Activated CD4-positive, alpha-beta T cell treated with anti-CD3 and anti-CD28 coated beads, Interleukin-2, amount 10 ng/mL, durations not matched to agents 24 days and 14 days (primary cell): ENCODE measurements around the gene NAA15. TPM values are rescaled to one million over a fixed set of nuclear protein-coding genes. Genes with fewer than 3 reads are reported as not detected.
"Not testable (repeated sequence)": the region's sequence is repeated elsewhere in the genome, so short reads cannot be mapped to it uniquely, and the experiment has no call there.

Experiments used
- DNase-seq: peaks from one replicate; pipeline ENCODE4 v3.0.0; 2022
- H3K27ac Mint-ChIP-seq: one replicate; pipeline ENCODE4 v1.8.0; 2022; ENCODE audit warnings: mild to moderate bottlenecking, mixed read lengths
- H3K27me3 Mint-ChIP-seq: one replicate; pipeline ENCODE4 v1.8.0; 2022; ENCODE audit warnings: mixed read lengths
- H3K36me3 Mint-ChIP-seq: one replicate; pipeline ENCODE4 v1.8.0; 2022; ENCODE audit warnings: low read depth, mild to moderate bottlenecking, mixed read lengths
- H3K4me1 Mint-ChIP-seq: one replicate; pipeline ENCODE4 v1.8.0; 2021; ENCODE audit warnings: mixed read lengths
- H3K4me3 Mint-ChIP-seq: one replicate; pipeline ENCODE4 v1.8.0; 2022; ENCODE audit warnings: mild to moderate bottlenecking, moderate library complexity, mixed read lengths
- H3K9me3 Mint-ChIP-seq: one replicate; pipeline ENCODE4 v1.8.0; 2021; ENCODE audit warnings: mixed read lengths
- intact Hi-C: fragments of 100-400 bp; cut with micrococcal nuclease; formaldehyde crosslinking; loops from one replicate; pipeline ENCODE4 v1.15.1; 2023
- total RNA-seq: library from RNA; stranded (reverse); gene quantifications from 2 replicates; pipeline ENCODE4 v1.2.3, GENCODE V29; 2022

NAA15 gene
- 114 and 115 TPM in 2 replicates for total RNA-seq

DNA sequence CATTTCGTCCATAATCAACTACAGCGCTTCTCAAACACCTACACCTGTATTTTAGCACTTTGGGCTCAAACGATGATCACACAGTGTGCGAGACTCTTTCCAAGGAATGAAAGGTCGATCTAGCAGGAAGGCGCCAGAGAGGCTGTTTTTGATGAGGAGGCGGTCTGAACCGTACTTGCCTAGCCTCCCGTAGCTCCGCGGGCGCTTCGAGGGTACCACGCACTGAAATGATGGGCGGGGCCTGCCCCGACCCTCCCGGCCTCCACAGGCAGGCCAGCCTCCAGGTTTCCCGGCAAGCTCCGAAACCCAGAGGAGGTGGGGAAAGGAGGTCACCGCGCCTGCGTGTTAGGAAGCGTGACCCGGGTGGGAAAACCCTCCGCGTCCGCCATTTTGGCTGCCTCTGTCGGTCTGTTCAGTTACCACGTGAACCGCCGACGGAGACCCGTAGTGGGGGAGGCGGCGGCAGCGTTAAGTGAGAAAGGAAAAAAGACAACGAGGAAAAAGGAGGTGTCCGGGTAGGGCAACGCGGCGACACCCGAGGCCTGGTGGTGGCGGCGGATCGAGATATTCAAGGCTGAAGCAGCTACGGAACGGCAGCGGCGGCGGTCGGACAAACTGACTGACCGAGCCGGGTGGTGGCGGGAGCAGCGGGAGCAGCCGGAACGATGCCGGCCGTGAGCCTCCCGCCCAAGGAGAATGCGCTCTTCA, at the start of gene NAA15:
NAA15 (plus strand) TSS at position 393 of the 708 bp plus-strand sequence; CDS start at position 666, 273 bp downstream.
- Mint-ChIP-seq H3K27ac (peak within 1 kb of the TSS; percentile 100), H3K4me3 (peak within 1 kb of the TSS; percentile 99), H3K27me3 (no peaks in the 10 kb centered on the region), H3K9me3 (peaks cover 5% of the 10 kb centered on the region), H3K36me3 (peaks cover 33% of the 10 kb centered on the region), H3K4me1 (peaks cover 52% of the 10 kb centered on the region)
- intact Hi-C loops, result loop anchor here (1.0 to 10.0 kb wide), 9 partner anchors 32 to 1221 kb away; partner anchors contain the start of genes ELF2, ELMOD2, NOCT and RAB33B
- DNase-seq, result peak; percentile 99

GRCh38 chr4:139253046-139253445, 48.3 kb upstream of the NAA15 start:
- no peak overlapping the region for H3K4me3 Mint-ChIP-seq
- H3K27ac Mint-ChIP-seq, result no peak overlapping the region
- H3K27me3 Mint-ChIP-seq, result peaks cover 14% of the 10 kb centered on the region
- H3K4me1 Mint-ChIP-seq, result no peaks in the 10 kb centered on the region
- H3K9me3 Mint-ChIP-seq, result no peaks in the 10 kb centered on the region
- no peak for DNase-seq
- no peaks in the 10 kb centered on the region for H3K36me3 Mint-ChIP-seq
- intact Hi-C loops, result no loop called here

DNA sequence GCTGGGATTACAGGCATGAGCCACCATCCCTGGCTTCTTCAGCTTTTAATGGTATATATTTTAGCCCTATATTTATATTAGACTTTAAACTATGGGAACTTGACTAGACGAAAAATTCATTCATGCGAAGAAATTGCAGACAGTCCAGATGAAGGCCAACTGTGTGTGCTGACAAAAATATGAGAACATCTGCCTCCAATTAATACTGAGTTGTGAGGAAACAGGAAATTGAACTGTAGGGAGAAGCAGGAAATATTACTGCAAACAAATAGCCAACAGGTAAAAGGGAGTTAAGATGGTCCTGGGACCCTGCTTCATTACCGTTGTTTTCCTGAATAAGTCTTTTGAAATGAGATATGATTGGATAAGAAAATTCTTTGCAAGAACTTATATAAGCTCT, 47.6 kb upstream of the NAA15 start:
- DNase-seq, result no peak
- no peaks in the 10 kb centered on the region for H3K36me3 Mint-ChIP-seq
- no peak overlapping the region for H3K4me3 Mint-ChIP-seq
- intact Hi-C loops, result no loop called here
- peaks cover 12% of the 10 kb centered on the region for H3K27me3 Mint-ChIP-seq
- no peaks in the 10 kb centered on the region for H3K9me3 Mint-ChIP-seq
- H3K4me1 Mint-ChIP-seq, result no peaks in the 10 kb centered on the region
- H3K27ac Mint-ChIP-seq, result no peak overlapping the region

DNA sequence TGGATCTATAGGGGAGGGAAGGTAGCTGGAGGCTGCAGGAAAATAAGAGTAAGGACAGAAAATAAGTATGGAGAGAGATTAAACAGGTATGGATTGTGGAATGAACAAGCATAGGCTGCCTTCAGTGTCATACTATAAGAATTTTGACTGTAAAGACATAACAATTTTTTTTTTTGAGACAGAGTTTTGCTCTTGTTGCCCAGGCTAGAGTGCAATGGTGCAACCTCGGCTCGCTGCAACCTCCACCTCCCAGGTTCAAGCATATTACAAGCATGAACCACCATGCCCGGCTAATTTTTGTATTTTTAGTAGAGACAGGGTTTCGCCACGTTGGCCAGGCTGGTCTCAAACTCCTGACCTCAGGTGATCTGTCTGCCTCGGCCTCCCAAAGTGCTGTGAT, 45.7 kb upstream of the NAA15 start:
- intact Hi-C loops, H3K27ac Mint-ChIP-seq, DNase-seq, H3K9me3 Mint-ChIP-seq, H3K4me3 Mint-ChIP-seq, H3K4me1 Mint-ChIP-seq, H3K36me3 Mint-ChIP-seq: not testable (repeated sequence)
- H3K27me3 Mint-ChIP-seq, result peaks cover 13% of the 10 kb centered on the region

GRCh38 chr4:139256349-139256748, 45.0 kb upstream of the NAA15 start:
- intact Hi-C loops, result no loop called here
- H3K4me1 Mint-ChIP-seq, result no peaks in the 10 kb centered on the region
- H3K4me3 Mint-ChIP-seq, result no peak overlapping the region
- no peaks in the 10 kb centered on the region for H3K36me3 Mint-ChIP-seq
- H3K9me3 Mint-ChIP-seq, result no peaks in the 10 kb centered on the region
- peaks cover 13% of the 10 kb centered on the region for H3K27me3 Mint-ChIP-seq
- H3K27ac Mint-ChIP-seq, result no peak overlapping the region
- no peak for DNase-seq

- peaks cover 1% of the 10 kb centered on the region for H3K36me3 Mint-ChIP-seq
- no peaks in the 10 kb centered on the region for H3K9me3 Mint-ChIP-seq
- no peak overlapping the region for H3K27ac Mint-ChIP-seq
- intact Hi-C loops, result loop anchor here (1.0 to 5.0 kb wide), 7 partner anchors 15 to 592 kb away; partner anchors contain the start of genes MGARP and NAA15
- no peak overlapping the region for H3K4me3 Mint-ChIP-seq
- no peak for DNase-seq
- peaks cover 21% of the 10 kb centered on the region for H3K4me1 Mint-ChIP-seq
- peaks cover 19% of the 10 kb centered on the region for H3K27me3 Mint-ChIP-seq
These were observed 35.7 kb upstream of the NAA15 start for GRCh38 chr4:139265654-139266053.

DNA sequence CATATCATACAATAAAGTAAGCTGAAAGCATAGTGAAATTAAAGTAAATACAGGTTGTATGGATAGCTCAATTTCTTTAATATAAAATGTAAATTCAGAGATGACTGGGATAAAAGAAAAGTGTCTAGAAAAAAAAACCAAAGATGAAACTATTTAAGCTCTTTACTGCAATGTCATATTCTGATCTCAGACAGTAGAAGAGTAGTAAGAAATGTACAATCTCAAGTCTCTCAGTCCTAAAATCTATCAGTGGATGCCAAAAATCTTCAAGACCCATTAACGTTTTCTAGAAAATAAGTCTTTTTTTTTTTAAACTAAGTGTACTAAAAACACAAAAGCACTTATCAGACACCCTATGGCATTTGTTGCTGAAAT, 35.1 kb upstream of the NAA15 start:
- peak overlapping the region; percentile 78 for H3K27ac Mint-ChIP-seq
- peak overlapping the region; percentile 68 for H3K4me3 Mint-ChIP-seq
- peaks cover 21% of the 10 kb centered on the region for H3K4me1 Mint-ChIP-seq
- H3K27me3 Mint-ChIP-seq, result peaks cover 19% of the 10 kb centered on the region
- intact Hi-C loops, result loop anchor here (1.0 to 5.0 kb wide), 7 partner anchors 14 to 591 kb away; partner anchors contain the start of genes MGARP and NAA15
- H3K9me3 Mint-ChIP-seq, result no peaks in the 10 kb centered on the region
- DNase-seq, result no peak
- H3K36me3 Mint-ChIP-seq, result peaks cover 1% of the 10 kb centered on the region

GRCh38 chr4:139266583-139267257, 34.6 kb upstream of the NAA15 start:
- H3K9me3 Mint-ChIP-seq, result no peaks in the 10 kb centered on the region
- DNase-seq, result peak; percentile 90
- peaks cover 1% of the 10 kb centered on the region for H3K36me3 Mint-ChIP-seq
- H3K27me3 Mint-ChIP-seq, result peaks cover 18% of the 10 kb centered on the region
- peak overlapping the region; percentile 68 for H3K4me3 Mint-ChIP-seq
- H3K4me1 Mint-ChIP-seq, result peaks cover 21% of the 10 kb centered on the region
- intact Hi-C loops, result loop anchor here (1.0 to 5.0 kb wide), 7 partner anchors 14 to 591 kb away; partner anchors contain the start of genes MGARP and NAA15
- H3K27ac Mint-ChIP-seq, result peak overlapping the region; percentile 78

DNA sequence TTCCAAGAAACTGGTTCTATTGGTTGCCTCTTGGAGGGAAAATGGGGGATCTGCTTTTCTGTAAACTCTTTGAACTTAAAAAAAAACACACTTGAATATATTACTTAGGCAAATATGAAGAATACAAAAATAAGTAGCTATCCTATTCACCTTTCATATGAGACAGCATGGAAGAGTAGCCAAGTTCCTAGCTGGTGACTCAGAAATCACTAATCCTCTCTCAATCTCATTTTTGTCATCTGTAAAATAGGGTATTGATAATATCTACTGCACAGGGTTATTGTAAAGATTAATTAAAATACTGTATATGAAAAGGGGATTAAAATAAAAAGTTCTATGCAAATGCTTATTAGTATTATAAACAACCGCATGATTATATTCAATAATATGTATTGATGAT, 34.0 kb upstream of the NAA15 start:
- H3K9me3 Mint-ChIP-seq, result no peaks in the 10 kb centered on the region
- peaks cover 1% of the 10 kb centered on the region for H3K36me3 Mint-ChIP-seq
- no peak for DNase-seq
- H3K27me3 Mint-ChIP-seq, result peaks cover 18% of the 10 kb centered on the region
- no peak overlapping the region for H3K27ac Mint-ChIP-seq
- peak overlapping the region; percentile 68 for H3K4me3 Mint-ChIP-seq
- peaks cover 21% of the 10 kb centered on the region for H3K4me1 Mint-ChIP-seq
- intact Hi-C loops, result loop anchor here (2.0 to 5.0 kb wide), 3 partner anchors 45 to 590 kb away; no protein-coding TSS in a partner anchor

DNA sequence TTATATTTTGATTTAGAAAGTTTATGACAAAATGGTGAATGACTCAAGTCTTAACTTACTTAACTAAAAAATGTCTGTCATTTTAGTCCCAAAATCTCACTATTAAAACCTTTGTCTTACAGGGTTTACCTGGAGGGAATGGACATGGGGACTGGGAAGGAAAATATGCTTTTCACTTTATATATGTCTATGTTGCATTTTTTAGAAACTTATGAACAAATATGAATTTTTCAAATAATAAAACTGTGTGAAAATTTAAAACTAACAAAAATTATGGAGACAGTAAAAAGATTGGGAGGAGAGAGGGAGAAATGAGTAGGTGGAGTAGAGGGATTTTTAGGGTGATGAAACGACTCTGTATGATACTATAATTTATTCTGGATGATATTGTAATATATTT, 27.5 kb upstream of the NAA15 start:
- no peaks in the 10 kb centered on the region for H3K36me3 Mint-ChIP-seq
- H3K9me3 Mint-ChIP-seq, result no peaks in the 10 kb centered on the region
- no peak overlapping the region for H3K27ac Mint-ChIP-seq
- intact Hi-C loops, result no loop called here
- H3K4me1 Mint-ChIP-seq, result peaks cover 2% of the 10 kb centered on the region
- no peak for DNase-seq
- peaks cover 28% of the 10 kb centered on the region for H3K27me3 Mint-ChIP-seq
- H3K4me3 Mint-ChIP-seq, result no peak overlapping the region

- no peaks in the 10 kb centered on the region for H3K9me3 Mint-ChIP-seq
- H3K4me3 Mint-ChIP-seq, result no peak overlapping the region
- H3K36me3 Mint-ChIP-seq, result no peaks in the 10 kb centered on the region
- peaks cover 11% of the 10 kb centered on the region for H3K4me1 Mint-ChIP-seq
- intact Hi-C loops, result no loop called here
- H3K27ac Mint-ChIP-seq, result no peak overlapping the region
- H3K27me3 Mint-ChIP-seq, result peaks cover 36% of the 10 kb centered on the region
- no peak for DNase-seq
These were observed 26.5 kb upstream of the NAA15 start for GRCh38 chr4:139274790-139275189.

DNA sequence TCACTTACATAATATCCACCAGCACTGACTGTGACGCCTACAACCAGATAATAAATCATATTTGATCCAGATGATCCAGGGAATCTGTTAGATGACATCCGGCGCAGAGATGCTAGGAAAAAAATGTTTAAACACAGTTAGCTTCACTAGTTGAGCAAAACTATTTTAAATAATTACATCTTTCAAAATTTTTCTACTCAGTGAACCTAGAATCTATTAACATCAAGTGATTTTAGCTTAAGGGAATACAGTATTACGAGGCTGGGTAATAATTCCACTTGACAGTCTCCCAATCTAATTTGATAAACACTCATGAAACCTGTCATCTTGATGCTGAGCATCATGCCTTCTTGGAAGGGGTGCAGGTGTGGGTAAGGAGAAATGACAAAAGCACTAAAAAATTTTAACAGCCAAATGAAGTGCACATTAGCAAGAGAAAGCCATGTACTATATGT, 26.0 kb upstream of the NAA15 start:
- no peak for DNase-seq

DNA sequence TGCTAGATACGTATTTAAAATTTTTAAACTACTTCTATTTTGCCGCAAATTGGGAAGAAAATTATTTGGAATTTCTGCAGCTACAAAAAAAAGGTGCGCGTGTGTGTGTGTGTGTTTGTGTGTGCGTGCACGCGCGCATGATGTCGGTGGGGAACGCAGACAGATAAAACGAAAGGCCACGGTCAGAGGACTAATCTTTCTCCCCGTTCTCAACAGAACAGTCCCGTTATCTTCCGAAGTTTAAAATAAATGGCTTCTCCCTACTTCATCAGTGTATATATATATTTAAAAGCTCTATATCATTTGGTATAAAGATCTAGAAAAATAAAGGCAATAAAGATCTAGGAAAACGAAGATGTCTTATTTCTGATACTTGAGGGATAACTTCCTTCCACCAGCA, 22.8 kb upstream of the NAA15 start:
- H3K4me3 Mint-ChIP-seq, result peak overlapping the region; percentile 79
- H3K9me3 Mint-ChIP-seq, result no peaks in the 10 kb centered on the region
- no peak for DNase-seq
- intact Hi-C loops, result no loop called here
- peaks cover 19% of the 10 kb centered on the region for H3K4me1 Mint-ChIP-seq
- H3K27me3 Mint-ChIP-seq, result peaks cover 61% of the 10 kb centered on the region
- H3K36me3 Mint-ChIP-seq, result no peaks in the 10 kb centered on the region
- no peak overlapping the region for H3K27ac Mint-ChIP-seq

More for the DNA sequence above, 26.0 kb upstream of the NAA15 start:
- intact Hi-C loops, result no loop called here
- Mint-ChIP-seq H3K4me3 (no peak overlapping the region), H3K27me3 (peaks cover 41% of the 10 kb centered on the region), H3K9me3 (no peaks in the 10 kb centered on the region), H3K27ac (no peak overlapping the region), H3K36me3 (no peaks in the 10 kb centered on the region), H3K4me1 (peaks cover 16% of the 10 kb centered on the region)
